Hindlimb muscle (tissue), 1 donor: ENCODE data around the gene PDE8B. TPM values are rescaled to one million over a fixed set of nuclear protein-coding genes. Genes with fewer than 3 reads are reported as not detected.

Source experiments
- DNase-seq: peaks from one replicate; pipeline ENCODE4 v3.0.0-alpha.2; 2013
- polyA plus RNA-seq: library from polyadenylated mRNA; unstranded; fragments of 120-200 nt; gene quantifications from one replicate; pipeline ENCODE4 v1.2.1, GENCODE V29; 2013; ENCODE audit not compliant: insufficient read length

The PDE8B gene
- polyA plus RNA-seq, 1 donor: 2.4 TPM

DNA sequence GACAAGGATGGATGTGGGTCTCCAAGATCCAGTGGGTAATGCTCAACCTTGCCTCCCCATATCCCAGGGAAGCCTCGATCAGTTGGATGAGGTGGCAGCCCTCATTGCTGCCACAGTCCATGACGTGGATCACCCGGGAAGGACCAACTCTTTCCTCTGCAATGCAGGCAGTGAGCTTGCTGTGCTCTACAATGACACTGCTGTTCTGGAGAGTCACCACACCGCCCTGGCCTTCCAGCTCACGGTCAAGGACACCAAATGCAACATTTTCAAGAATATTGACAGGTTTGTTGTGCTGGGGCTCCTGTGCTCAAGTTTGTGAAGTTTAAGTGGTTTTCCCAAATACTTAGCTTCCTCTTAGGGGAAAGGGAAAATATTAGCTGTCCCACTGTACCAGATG is 207.7 kb downstream of the PDE8B start:
- DNase-seq: no peak

DNA sequence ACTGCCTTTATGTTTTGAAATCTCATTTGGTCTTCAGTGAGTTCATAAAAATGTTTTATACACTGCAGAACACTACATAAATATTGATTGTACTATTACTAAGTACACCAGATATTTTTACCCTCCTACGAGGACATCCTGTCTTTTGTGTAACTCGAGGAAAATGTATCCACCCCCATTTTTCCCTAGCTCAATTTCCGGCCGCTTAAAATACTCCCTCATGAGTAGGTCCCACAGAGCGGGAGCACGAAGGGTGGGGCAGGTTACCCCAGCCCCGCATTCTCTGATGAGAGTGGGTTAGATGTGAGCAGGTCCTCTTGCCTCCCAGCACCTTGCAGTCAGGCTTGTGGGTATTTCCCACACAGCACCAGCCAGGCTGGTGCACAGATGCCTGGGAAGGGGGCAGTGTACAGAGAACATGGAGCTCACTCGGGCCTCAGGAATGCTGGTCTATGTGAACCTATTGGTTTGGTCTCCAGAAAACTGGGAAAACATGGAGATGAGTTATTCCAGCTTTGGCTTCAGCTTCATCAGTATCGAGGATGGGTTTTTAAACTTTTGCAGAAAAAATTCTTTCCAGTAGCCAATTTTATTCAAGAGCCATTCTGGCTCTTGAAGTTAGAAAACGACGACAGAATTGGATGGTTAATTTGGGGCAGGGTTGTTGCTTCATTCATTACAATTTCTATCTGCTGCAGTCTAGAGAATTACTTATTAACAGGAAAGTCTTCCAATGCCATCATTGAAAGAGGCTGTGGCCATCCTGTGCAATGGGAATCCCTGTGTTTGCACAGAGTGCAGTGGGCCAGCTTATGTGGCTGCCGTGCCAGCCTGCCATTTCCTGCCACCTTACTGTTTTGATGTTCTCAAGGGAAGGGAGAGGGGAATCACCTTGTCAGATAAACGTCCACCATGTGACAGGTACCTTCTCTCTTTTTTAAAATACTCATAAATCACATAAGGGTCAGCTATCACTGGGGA is 208.4 kb downstream of the PDE8B start:
- DNase-seq: no peak

DNA sequence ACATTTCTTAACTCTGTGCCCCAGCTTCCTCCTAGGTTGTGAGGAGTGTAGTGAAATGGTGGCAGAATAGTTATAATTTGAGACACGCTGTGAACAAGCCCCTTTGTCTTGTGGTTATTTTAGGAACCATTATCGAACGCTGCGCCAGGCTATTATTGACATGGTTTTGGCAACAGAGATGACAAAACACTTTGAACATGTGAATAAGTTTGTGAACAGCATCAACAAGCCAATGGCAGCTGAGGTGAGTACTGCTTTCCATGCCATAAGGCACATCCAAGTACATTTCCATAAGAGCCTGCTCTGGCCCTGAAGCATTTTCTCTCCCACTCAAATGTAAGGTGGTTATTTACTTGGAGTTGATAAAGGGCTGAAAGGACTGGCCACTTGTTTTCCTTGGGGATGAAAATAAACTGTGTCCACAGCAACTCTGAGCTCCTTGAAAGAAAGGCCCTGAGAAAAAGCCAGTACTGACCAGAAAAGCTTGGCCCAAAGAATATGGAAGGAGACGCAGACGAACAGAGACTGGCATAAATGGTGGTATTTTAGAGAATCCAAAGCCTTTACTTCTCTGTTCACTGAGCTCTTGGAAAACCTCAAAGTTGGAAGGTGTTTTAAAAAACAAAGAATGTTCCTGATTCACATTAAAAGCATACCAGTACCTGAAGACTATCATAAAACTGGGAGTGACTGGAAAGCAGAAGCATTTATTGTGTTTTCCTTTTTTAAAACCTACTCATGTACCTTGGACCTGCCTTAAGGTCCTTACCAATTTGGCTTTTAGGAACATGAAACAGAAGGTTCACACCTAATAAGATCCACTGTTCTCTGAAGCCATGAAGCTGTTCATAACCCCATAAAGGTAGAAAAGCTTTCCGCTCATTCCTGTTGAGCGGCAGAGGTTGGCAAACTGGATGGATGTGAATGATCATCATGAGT is 209.4 kb downstream of the PDE8B start:
- DNase-seq: no peak

DNA sequence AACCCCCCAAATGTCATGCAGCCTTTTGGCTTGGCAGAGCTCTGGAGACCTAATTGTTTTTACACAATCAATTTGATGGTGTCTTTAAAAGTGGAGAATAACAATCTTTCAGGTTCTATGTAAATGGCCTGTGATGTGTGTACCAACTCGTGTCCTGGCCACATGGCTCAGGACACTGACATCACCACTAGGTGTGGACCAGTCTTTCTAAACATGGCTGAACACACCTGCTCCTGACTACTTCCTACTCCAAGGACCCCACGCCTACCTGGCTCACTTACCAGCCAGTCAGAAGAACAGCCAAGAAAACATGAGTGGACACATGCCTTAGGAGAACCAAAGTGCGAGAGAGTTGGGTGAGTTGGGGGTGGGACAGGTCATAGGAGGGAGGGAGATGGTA is 210.5 kb downstream of the PDE8B start:
- no peak for DNase-seq

DNA sequence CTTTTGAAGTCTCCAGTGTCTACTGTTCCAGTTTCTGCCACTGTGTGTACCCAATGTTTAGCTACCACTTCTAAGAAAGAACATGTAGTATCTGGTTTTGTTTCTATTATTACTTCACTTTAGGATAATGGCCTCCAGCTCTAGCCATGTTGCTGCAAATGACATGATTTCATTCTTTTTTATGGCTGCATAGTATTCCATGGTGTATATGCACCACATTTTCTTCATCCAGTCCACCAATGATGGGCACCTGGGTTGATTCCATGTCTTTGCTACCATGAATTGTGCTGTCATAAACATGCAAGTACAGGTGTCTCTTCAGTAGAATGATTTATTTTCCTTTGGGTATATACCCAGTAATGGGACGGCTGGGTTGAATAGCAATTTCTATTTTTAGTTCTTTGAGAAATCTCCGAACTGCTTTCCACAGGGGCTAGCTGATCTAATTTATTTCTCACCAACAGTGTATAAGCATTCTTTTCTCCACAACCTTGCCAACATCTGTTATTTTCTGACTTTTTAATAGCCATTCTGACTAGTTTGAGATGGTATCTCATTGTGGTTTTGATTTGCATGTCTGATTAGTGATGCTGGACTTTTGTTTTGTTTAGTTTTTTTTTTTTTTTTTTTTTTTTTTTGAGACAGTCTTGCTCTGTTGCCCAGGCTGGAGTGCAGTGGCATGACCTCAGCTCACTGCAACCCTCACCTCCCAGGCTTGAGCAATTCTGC is 212.7 kb downstream of the PDE8B start:
- DNase-seq: no peak

DNA sequence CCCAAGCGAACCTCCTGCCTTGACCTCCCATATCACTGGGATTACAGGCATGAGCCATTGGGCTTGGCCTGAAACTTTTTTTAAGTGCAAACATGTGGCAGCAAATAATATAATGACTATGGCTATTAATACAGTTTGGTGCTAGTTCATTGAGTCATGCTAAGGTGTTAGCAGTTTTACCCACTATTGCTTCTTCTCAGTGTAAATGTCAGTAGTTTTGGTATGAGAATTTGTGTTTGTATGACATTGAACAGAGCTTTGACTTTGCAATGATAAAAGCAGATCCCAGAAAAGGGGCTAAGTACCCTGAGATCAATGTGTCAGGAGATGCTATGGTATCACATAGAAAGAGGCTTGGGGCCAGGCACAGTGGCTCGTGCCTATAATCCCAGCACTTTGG is 214.4 kb downstream of the PDE8B start:
- DNase-seq: no peak

DNA sequence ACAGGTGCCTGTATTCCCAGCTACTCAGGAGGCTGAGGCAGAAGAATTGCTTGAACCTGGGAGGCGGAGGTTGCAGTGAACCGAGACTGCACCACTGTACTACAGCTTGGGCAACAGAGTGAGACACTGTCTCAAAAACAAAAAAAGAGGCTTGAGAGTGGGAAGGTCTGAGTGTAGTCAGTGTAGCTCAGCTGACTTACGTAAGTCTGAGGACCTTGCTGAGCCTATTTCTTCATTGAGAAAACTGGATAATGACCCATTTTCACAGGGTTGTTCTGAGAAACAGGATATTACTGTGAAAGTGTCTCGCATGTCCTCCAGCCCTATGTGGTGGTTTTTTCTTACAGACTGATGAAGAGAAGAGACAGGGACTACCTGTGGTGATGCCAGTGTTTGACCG is 214.9 kb downstream of the PDE8B start:
- DNase-seq: no peak

DNA sequence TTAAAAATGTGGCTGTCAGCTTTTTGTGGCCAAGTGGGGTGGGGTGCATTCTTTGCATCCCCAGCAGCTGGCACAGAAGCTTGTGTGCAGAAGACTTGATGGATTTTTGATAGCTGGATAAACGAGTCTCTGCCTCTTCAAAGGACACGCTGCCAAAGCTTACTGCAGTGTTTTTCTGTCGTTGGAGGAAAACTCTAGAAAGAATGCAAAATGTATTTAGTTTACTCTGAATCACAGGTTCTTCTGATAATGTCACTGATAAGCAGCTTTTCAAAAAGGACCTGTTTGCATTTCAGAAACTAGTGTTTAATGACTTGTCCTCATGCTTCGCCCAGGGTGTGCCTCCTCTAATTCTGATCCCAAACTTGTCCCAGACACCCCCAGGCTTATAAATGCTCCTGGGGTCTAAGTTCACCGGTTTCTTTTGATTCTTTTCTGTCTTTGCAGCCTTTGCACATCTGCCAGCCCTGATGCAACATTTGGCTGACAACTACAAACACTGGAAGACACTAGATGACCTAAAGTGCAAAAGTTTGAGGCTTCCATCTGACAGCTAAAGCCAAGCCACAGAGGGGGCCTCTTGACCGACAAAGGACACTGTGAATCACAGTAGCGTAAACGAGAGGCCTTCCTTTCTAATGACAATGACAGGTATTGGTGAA is 215.6 kb downstream of the PDE8B start:
- DNase-seq: no peak

DNA sequence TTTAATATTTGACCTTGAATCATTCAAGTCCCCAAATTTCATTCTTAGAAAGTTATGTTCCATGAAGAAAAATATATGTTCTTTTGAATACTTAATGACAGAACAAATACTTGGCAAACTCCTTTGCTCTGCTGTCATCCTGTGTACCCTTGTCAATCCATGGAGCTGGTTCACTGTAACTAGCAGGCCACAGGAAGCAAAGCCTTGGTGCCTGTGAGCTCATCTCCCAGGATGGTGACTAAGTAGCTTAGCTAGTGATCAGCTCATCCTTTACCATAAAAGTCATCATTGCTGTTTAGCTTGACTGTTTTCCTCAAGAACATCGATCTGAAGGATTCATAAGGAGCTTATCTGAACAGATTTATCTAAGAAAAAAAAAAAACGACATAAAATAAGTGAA is 216.2 kb downstream of the PDE8B start:
- DNase-seq: no peak

DNA sequence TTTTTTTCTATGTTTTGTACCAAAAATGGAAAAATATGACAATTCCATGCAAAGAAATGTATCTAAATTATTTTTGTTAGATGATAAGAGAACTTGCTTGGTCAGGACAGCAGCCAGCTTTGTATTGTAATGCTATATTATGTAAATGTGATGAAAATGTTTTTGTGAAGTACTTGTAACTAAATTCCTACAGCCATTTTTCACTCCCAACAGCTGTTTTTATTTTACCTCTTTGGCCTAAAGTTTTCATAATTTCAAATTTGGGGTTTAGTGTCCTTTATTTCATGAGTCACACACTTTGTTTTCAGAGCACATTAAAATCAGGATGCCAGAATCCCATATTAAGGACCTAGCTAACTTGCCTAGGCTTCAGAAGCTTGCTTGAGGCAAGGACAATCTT is 217.5 kb downstream of the PDE8B start:
- DNase-seq: no peak

DNA sequence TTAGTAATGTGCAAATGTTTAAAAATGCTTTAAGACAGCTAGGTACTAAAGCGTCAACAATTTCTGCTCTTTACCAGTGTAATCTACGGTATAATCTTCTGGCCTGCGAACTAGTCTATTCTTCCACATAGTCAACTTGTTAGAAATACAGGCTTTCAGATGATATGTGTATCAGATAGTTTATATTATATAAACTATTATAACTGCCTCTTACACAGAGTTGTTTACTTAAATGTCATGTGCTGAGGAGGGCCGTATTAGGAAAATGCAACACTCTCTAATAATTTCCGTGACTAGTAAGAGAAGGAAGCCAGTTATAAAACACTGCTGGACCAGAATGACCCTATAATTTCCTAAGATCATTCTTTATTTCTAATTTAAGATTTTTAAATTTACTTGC is 218.0 kb downstream of the PDE8B start:
- no peak for DNase-seq

DNA sequence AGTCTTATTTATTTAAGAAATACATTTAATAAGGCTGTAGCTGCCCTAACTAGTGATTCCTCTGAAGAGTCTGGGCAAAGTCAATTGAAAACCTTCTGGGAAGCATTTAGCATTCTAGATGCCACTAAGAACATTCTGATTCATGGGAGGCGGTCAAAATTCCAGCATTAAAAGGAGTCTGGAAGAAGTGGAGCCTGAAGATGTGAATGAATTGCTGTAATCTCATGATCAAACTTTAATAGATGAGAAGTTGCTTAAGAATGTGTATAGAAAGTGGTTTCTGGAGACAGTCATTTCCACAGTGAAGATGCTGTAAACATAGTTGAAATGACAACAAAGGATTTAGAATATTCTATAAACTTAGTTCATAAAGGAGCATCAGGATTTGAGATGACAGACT is 220.2 kb downstream of the PDE8B start:
- no peak for DNase-seq

DNA sequence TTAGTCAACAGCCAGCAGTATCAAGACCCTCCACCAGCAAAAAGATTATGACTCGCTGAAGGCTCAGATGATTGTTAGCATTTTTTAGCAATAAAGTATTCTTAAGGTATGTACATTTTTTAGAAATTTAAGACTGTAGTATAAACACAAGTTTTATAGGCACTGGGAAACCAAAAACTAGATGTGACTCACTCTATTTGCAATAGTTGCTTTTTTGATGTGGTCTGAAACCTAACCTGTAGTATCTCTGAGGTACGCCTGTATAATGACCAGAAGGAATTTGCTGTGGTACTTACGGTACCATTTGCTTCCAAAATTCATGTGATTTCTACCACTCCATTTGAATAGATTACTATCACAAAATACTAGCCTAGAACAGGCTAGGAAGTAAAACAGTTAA is 220.8 kb downstream of the PDE8B start:
- no peak for DNase-seq

DNA sequence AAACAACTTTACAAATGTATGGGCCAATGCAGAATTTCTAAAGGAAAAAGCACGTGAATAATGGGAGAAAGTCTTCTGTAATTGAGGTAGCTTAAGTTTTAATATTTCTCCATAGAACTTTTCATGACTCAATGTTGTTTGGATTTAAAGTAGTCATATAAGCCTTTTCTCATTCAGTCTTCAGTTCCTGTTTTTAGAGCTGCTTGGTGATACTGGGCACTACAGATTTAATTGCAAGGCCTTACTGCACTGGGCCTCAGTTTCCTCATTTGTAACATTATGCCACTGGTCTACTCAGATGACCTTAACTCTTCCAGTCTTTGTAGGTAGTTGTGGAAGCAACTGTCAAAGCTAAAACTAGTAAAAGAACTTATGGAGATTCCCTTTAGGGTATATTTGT is 221.2 kb downstream of the PDE8B start:
- no peak for DNase-seq

DNA sequence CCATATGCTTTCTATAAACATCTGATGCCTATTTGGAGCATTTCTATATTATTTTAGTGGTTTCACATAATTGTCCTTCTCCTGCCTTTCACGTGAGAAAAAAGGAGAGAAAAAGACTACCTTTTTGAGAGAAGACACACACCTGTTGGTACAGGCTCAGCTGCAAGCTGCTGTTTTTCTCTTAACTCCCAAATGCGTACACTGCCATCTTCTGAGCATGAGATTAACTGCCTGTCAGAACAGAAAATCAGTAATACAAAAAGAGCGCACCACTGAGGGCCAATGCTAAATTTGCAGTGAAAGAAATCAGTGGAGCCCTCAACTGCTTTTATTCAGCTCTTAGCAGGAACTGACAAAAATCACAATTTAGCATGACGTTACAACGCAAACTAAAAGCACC is 226.7 kb downstream of the PDE8B start:
- no peak for DNase-seq

DNA sequence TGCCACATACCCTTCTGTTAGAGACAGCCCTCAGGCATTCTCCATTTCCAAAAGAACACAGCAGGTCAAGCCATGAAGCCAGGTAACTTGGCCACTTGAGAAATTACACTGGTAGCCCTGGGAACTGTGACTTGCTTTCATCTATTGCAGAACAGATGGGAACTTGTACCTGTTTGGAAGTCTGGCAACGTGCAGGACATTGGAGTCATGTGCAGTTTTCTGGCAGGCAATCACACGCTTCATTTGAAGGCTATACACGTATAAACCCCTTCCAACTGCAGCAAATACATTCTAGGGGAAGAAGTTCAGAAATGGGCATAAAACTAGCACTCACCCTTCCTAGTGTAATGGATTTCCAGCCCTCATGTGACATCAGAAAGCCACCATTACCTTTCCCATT is 227.6 kb downstream of the PDE8B start:
- no peak for DNase-seq

DNA sequence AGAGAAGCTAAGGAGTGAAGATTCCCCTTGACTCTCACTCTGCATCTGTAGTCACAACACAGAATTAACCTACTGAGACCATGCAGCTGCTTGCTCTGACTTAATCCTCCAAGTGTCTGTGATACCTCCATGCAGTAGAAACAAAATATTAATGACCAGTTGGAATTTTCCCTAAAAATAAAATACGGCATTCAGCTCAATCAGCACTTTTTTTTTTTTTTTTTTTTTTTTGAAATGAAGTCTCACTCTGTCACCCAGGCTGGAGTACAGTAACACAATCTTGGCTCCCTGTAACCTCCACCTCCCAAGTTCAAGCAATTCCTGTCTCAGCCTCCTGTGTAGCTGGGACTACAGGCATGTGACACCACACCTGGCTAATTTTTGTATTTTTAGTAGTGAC is 233.2 kb downstream of the PDE8B start:
- no peak for DNase-seq

DNA sequence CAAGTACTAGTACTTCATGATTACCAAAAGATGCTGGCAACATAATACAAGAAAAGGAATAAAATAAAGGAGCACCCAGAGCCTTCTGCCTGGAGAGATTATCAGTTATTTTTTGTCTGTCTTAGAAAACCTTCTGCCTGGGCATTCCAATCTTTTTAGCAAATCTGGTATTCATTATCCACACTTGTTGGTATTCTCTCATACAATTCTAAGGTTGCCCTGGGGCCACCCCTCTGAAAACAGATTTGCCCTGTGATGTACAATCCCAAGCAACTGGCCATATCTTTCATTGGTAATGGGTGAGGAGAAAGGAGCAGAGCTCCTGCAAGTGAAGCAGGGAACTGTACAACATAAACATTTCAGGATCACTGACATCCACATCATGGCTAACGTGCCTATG is 233.9 kb downstream of the PDE8B start:
- no peak for DNase-seq

DNA sequence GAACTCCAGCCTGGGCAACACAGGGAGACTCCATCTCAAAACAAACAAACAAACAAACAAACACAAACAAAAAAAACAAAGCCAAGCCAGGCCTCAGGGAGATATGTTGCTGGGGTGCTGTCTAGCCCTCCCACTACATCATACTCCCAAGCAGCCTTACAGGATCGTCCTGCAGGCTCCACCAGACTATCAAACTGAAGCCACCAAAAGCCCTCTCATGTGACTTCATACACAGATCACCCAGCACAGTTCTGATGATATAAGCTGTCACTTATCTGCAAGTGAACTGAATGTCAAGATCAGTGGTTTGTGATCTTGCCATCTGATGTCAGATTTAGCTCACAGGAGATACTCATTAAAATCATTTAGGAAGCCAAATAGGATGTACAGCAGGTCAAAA is 238.4 kb downstream of the PDE8B start:
- DNase-seq: no peak

DNA sequence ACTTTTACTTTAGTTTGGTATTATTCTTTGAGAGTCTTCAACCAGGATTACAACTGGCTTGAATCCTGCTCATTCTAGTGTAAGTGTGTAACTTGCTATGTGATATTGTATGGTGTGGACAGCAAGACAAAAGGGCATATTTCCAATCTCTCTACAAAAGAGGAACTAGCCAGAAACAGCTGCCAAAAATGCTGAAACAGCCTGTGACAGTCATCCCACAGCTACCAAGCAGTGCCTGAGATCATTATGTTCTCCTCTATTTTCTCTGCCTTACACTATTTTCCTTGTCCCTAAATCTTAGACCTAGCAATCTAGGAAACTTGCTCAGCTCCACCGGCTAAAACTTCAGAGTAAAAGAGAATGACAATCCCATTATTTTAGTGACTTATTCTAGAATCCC is 238.8 kb downstream of the PDE8B start:
- DNase-seq: no peak

DNA sequence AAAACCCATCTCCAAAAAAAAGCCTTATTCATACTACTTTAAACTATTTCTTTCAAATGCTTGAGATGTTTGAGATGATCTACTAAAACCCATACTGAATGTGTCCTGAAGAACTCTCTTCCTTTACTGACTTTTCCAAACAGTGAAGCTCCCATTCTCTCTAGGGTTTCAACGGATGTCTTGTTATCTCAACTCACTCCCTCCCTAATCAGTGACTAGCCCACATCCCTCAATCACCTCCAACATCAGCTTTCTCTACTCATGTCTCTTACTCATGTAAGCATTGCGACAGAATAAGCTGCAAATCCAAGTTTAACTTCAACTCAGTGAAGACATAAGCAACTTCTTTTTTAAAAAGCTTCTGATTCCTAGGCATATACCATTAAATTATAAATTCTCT is 239.5 kb downstream of the PDE8B start:
- no peak for DNase-seq

DNA sequence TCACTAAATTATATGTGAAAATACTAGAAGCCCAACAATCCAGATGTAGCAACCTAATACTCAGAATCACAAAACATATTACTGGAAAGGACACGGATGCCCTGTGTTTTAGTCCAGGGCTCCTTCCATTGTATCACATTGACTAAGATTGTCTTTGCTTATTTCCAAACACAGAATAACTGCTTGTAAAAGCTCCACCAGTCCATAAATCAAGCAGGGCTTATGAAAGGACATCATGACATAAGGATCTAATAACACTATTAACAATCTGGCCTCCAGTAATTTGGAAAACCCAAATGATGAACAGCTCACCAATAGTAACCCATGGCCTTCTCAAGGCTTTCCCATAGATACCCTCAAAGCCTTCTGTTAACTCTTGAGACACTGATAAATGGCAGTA is 241.9 kb downstream of the PDE8B start:
- no peak for DNase-seq
